ENCODE results near the gene SERPINB3.

GRCh38 chr18:63617915-63618234 is 43.8 kb downstream of the SERPINB3 start:
- TF ChIP-seq MIER3 (CRISPR knock-in tag; IDR thresholded peaks at IDR 0.05; ENCODE audit: borderline replicate concordance): no peak
- TF ChIP-seq CTCF (CRISPR knock-in tag; IDR thresholded peaks at IDR 0.05): no peak
